SK-N-MC (cell line): ENCODE data around the gene HMCN1.

ENCODE experiments used
- EZH2 ChIP-seq: fragments of 200-600 bp; sonication (generic); IDR thresholded peaks from one replicate; pipeline ENCODE4 v1.6.1; 2017; ENCODE audit warnings: antibody characterized with exemption
- POLR2AphosphoS5 ChIP-seq: IDR thresholded peaks from 2 replicates; pipeline ENCODE4 v1.6.1; 2012; ENCODE audit warnings: mild to moderate bottlenecking, low read depth, low read length, borderline replicate concordance

DNA sequence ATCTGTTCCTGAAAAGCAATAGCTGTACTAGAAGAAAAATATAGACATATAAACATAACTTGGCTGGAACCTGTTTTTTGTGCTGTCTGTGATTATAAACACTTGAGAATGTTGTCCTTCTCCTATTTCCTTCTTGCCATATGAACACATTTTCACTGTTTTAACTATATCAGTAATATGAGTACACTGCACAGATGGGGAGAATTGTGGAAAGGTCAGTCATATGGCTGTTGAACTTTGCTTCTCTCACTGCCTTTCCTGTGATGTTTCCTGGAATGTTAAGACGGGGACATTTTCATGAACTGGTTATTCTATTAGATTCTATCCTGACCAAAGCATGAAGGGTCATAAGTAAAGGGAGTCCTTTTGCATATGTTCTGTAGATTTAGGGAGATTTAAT is 24.9 kb downstream of the HMCN1 start:
- no peak for TF ChIP-seq EZH2
- TF ChIP-seq POLR2AphosphoS5: no peak
